SU-DHL-6 (cell line): ENCODE results near the gene DIS3L.
A peak's percentile ranks its signal among the peaks of the same experiment; 100 is the strongest.
"Not testable (repeated sequence)": the region's sequence is repeated elsewhere in the genome, so short reads cannot be mapped to it uniquely, and the experiment has no call there.

ENCODE experiments used
- H2AFZ ChIP-seq: fragments of 200-600 bp; sonication (generic); 2 replicates; pipeline ENCODE4 v1.6.1; 2014; ENCODE audit warnings: low read depth, mild to moderate bottlenecking, moderate library complexity, mixed read lengths, antibody characterized with exemption, low read length; ENCODE audit not compliant: severe bottlenecking
- H3F3A ChIP-seq: fragments of 200-600 bp; shearing (Covaris generic); 2 replicates; pipeline ENCODE4 v1.6.0; 2016; ENCODE audit warnings: antibody characterized with exemption, mild to moderate bottlenecking; ENCODE audit not compliant: insufficient read depth
- H3K27ac ChIP-seq: fragments of 200-600 bp; sonication (generic); 2 replicates; pipeline ENCODE4 v1.5.1; 2016; ENCODE audit warnings: low read depth, mild to moderate bottlenecking, low read length, moderate library complexity, mixed read lengths
- H3K27me3 ChIP-seq: fragments of 200-600 bp; sonication (generic), shearing (Covaris generic); 2 replicates; pipeline ENCODE4 v1.6.0; 2014; ENCODE audit warnings: mild to moderate bottlenecking, low read length
- H3K36me3 ChIP-seq: fragments of 200-600 bp; sonication (generic); 2 replicates; pipeline ENCODE4 v1.6.1; 2014; ENCODE audit warnings: mild to moderate bottlenecking, low read length, mixed read lengths
- H3K4me2 ChIP-seq: fragments of 300-600, 200-600 bp; shearing (Covaris generic), sonication (generic); 2 replicates; pipeline ENCODE4 v1.6.0; 2014; ENCODE audit warnings: low read length, low read depth, mild to moderate bottlenecking; ENCODE audit not compliant: poor library complexity, severe bottlenecking
- H3K4me3 ChIP-seq: fragments of 200-600 bp; sonication (generic); 2 replicates; pipeline ENCODE4 v1.5.1; 2014; ENCODE audit warnings: antibody characterized with exemption, low read length, mild to moderate bottlenecking, mixed read lengths; ENCODE audit not compliant: insufficient read depth, poor library complexity, severe bottlenecking
- H3K79me2 ChIP-seq: fragments of 200-600 bp; sonication (generic); 2 replicates; pipeline ENCODE4 v1.6.1; 2014; ENCODE audit warnings: mild to moderate bottlenecking, low read length, moderate library complexity; ENCODE audit not compliant: insufficient read depth
- H3K9ac ChIP-seq: fragments of 200-600 bp; sonication (generic); 2 replicates; pipeline ENCODE4 v1.7.0; 2014; ENCODE audit warnings: mild to moderate bottlenecking, low read length
- H3K9me2 ChIP-seq: fragments of 200-600 bp; sonication (generic); replicated peaks from 2 replicates; pipeline ENCODE4 v1.6.1; 2014; ENCODE audit warnings: low read length; ENCODE audit not compliant: insufficient read depth
- H3K9me3 ChIP-seq: fragments of 200-600 bp; sonication (generic); 2 replicates; pipeline ENCODE4 v1.6.1; 2014; ENCODE audit warnings: low read length, mixed read lengths; ENCODE audit not compliant: insufficient read depth
- H4K20me1 ChIP-seq: fragments of 200-600 bp; sonication (generic); 2 replicates; pipeline ENCODE4 v1.6.1; 2014; ENCODE audit warnings: low read depth, mild to moderate bottlenecking, antibody characterized with exemption, low read length, moderate library complexity, mixed read lengths
- CTCF ChIP-seq: fragments of 200-600 bp; sonication (generic); IDR thresholded peaks from one replicate; pipeline ENCODE4 v1.5.1; 2017; ENCODE audit warnings: antibody characterized with exemption, mild to moderate bottlenecking, low read length, moderate library complexity; ENCODE audit not compliant: insufficient read depth, poor library complexity, severe bottlenecking
- EZH2phosphoT487 ChIP-seq: fragments of 200-600 bp; sonication (generic), shearing (Covaris generic); conservative IDR thresholded peaks from 2 replicates; pipeline ENCODE4 v1.6.1; 2018; ENCODE audit warnings: mild to moderate bottlenecking, antibody characterized with exemption, low read length, moderate library complexity, mixed read lengths

Gene DIS3L

GRCh38 chr15:66369773-66370651 lies 76.6 kb downstream of the DIS3L start:
- H3K27ac ChIP-seq = no peak overlapping the region
- H3K27me3 ChIP-seq = no peaks in the 10 kb centered on the region
- peak overlapping the region; percentile 72 for H2AFZ ChIP-seq
- H3K79me2 ChIP-seq = no peaks in the 10 kb centered on the region
- H3K4me3 ChIP-seq = no peak overlapping the region
- peaks cover 9% of the 10 kb centered on the region; the same call in 1 of the 2 replicates for H3F3A ChIP-seq
- TF ChIP-seq CTCF (no peak), EZH2phosphoT487 (no peak)
- H3K4me2 ChIP-seq = peak overlapping the region; percentile 34
- no peaks in the 10 kb centered on the region for H3K9me2 ChIP-seq
- H3K36me3 ChIP-seq = no peaks in the 10 kb centered on the region
- no peaks in the 10 kb centered on the region for H3K9me3 ChIP-seq
- no peaks in the 10 kb centered on the region for H4K20me1 ChIP-seq
- no peak overlapping the region for H3K9ac ChIP-seq

GRCh38 chr15:66374179-66374578 lies 80.8 kb downstream of the DIS3L start:
- no peaks in the 10 kb centered on the region for H4K20me1 ChIP-seq
- H3K27me3 ChIP-seq = no peaks in the 10 kb centered on the region
- H3K79me2 ChIP-seq = no peaks in the 10 kb centered on the region
- no peak overlapping the region for H3K9ac ChIP-seq
- H3K27ac ChIP-seq = no peak overlapping the region
- H3K4me2 ChIP-seq = no peak overlapping the region
- no peaks in the 10 kb centered on the region for H3K9me2 ChIP-seq
- H2AFZ ChIP-seq = no peak overlapping the region
- no peak overlapping the region for H3K4me3 ChIP-seq
- H3F3A ChIP-seq = no peaks in the 10 kb centered on the region
- no peaks in the 10 kb centered on the region for H3K36me3 ChIP-seq
- TF ChIP-seq CTCF (no peak), EZH2phosphoT487 (no peak)
- H3K9me3 ChIP-seq = no peaks in the 10 kb centered on the region

DNA sequence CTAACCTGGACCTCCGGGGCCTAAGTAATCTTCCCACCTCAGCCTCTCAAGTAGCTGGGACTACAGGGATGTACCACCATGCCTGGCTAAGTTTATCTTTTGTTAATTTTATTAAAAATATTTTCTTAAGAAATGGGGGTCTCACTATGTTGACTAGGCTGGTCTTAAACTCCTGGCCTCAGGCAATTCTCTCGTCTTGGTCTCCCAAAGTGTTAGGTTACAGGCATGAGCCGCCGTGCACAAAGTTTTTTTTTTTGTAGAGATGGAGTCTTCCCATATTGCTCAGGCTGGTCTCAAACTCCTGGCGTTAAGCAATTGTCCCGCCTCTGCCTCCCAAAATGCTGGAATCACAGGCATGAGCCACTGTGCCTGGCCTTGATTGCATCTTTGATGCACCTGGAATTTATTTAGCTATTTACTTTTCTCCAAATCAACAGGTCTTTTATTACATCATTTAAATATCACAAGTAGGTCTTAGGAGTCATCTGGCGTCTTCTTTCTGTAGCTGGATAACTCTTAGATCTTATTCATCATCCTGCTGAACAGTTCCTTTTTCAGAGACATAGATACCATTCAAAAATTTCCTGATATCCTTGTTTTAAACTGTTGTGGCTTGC lies 85.6 kb downstream of the DIS3L start:
- no peak for TF ChIP-seq CTCF
- TF ChIP-seq EZH2phosphoT487 = no peak
- no peaks in the 10 kb centered on the region for H3K9me2 ChIP-seq
- H3K27me3 ChIP-seq = no peaks in the 10 kb centered on the region
- H3K9me3 ChIP-seq = no peaks in the 10 kb centered on the region
- H3F3A ChIP-seq = no peaks in the 10 kb centered on the region
- no peak overlapping the region for H3K27ac ChIP-seq
- no peaks in the 10 kb centered on the region for H3K36me3 ChIP-seq
- no peaks in the 10 kb centered on the region for H4K20me1 ChIP-seq
- no peak overlapping the region for H3K4me2 ChIP-seq
- H3K4me3 ChIP-seq = no peak overlapping the region
- no peak overlapping the region for H2AFZ ChIP-seq
- no peak overlapping the region for H3K9ac ChIP-seq
- H3K79me2 ChIP-seq = no peaks in the 10 kb centered on the region

DNA sequence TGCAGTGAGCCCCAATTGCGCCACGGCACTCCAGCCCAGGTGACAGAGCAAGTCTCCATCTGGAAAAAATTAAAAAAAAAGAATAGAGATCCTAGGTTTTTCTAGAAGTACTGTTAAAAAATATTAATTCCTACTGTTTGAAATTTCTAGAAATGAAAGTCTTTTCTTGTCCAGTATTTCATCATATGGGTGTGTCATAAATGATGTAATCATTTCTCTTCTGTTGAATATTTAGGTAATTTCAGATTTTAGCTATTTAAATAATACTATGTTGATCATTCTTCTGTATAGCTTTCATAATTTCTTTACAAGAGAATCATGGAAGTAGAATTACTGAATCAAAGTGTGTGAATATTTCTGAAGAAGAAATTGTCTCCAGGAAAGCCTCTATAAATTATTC lies 88.0 kb downstream of the DIS3L start:
- not testable (repeated sequence) for H3K27me3 ChIP-seq, H3K36me3 ChIP-seq, H3K79me2 ChIP-seq, H3K9me3 ChIP-seq, H3K9me2 ChIP-seq, H3F3A ChIP-seq, H2AFZ ChIP-seq, H3K4me2 ChIP-seq, H4K20me1 ChIP-seq, H3K4me3 ChIP-seq, H3K9ac ChIP-seq, H3K27ac ChIP-seq
